NCI-H128 (cell line): ENCODE measurements around the gene IL1R2.

Experiments used
- DNase-seq: peaks from one replicate; lab custom pipeline; 2025; ENCODE audit not compliant: unreplicated experiment; lab: John Stamatoyannopoulos, UW

The IL1R2 gene

DNA sequence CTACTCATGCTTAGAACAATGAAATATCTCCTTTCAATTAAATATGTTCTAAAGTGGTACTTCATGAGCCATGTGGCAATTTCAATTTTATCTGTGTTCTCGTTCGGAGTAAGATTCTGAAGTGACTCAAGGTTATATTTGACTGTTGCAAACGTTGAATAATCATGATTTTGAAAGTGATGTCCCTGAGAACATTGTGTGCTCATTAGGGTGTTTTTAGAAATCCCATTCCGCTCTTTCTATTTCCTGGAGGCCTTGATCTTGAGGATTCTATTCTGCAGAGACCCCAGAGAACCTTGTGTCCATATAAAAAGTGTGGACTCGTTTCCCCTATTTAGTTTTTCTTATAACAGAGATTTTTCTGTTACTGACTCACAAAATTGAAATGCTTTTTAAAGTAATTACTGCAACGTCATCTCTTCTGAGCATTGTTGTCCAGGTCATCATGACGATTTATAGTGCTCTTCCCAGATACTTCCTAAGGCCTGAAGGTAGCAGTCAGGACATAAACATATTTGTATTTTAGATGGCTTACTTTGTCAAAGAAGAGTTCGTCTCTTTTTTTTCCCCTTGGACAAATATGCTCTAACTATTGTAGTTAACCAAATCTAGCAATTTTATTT is 27.2 kb downstream of the IL1R2 start:
- DNase-seq, result no peak

- peak; percentile 67 for DNase-seq
Measured at GRCh38 chr2:102020596-102021170, 28.9 kb downstream of the IL1R2 start.

DNA sequence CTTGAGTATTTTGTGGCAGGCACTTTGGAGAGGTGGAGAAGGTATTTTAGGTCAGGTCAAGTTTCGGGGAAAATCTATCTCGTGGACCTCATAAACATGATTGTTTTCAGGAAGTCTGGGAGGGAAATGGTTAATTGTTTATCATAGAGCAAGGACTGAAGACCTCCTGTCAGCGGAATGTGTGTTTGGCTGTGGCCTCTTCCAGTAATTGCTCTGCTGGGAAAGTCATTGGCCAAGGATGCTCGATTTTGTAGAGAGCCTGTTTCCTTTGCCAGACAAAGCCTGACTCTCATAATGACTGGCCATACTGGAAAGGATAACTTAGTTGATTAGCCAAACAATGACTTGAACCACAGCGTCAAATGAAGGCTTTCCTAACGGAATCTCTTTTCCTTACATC is 30.0 kb downstream of the IL1R2 start:
- no peak for DNase-seq

- DNase-seq, result no peak
Measured at GRCh38 chr2:102022884-102023539, 31.3 kb downstream of the IL1R2 start.

DNA sequence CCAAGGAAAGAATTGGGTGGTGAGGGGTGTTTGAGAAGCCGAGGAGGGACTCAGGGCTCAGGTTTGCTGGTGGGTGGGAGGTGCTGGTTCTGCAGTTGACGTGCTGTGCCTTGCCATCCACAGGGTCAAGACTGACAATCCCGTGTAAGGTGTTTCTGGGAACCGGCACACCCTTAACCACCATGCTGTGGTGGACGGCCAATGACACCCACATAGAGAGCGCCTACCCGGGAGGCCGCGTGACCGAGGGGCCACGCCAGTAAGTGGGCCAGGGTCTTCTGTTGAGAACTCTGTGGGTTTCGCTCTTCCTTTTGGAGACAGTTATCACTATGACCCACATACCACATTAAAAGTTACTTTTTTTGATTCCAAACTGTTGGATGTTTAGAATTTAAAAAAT is 32.6 kb downstream of the IL1R2 start:
- DNase-seq, result no peak

DNA sequence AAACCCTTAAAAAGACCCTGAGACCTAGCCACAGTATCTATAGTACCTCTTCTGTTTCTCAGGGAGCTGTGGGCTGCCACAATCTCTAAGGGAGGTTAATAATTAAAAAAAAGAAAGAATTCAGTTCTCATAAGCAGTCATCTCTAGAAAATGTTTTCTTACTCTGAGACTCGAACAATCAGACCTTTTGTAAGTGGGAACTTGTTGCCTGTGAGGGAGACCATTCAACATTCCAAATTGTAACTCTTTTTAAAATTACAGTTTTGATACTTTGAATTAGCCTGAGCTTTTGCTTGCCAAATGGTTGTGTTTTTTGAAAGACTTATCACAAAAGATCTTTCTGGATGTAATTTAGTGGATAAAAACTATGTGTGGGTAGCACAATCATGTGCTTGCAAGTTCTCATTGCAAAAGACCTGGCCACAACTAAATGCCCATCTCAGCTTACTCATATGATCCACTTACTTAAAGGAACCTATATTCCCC is 33.3 kb downstream of the IL1R2 start:
- no peak for DNase-seq

DNA sequence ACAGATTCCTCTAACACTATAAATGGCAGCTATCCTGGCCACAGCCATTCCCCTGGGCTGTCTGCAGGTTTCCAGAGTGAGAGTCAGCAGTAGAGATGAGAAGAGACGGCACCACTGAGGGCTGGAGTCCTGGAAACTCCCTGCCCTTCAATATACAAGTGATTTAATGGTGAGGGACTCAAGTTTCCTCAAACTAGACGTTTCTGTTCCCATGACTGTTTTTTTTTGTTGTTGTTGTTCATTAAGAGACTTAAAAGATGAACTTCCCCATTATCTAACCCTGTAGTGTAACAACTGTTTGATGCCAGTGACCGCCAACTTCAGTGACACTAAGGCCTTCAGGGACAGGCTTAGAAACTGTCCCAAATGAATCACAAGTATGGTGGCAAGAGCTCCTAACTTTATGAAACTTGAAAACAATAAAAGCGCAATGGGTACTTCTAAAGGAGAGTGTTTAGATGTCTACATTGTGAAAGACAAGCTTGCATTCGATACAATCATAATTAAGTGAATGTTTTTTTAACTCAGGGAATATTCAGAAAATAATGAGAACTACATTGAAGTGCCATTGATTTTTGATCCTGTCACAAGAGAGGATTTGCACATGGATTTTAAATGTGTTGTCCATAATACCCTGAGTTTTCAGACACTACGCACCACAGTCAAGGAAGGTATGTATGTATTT is 34.0 kb downstream of the IL1R2 start:
- no peak for DNase-seq

DNA sequence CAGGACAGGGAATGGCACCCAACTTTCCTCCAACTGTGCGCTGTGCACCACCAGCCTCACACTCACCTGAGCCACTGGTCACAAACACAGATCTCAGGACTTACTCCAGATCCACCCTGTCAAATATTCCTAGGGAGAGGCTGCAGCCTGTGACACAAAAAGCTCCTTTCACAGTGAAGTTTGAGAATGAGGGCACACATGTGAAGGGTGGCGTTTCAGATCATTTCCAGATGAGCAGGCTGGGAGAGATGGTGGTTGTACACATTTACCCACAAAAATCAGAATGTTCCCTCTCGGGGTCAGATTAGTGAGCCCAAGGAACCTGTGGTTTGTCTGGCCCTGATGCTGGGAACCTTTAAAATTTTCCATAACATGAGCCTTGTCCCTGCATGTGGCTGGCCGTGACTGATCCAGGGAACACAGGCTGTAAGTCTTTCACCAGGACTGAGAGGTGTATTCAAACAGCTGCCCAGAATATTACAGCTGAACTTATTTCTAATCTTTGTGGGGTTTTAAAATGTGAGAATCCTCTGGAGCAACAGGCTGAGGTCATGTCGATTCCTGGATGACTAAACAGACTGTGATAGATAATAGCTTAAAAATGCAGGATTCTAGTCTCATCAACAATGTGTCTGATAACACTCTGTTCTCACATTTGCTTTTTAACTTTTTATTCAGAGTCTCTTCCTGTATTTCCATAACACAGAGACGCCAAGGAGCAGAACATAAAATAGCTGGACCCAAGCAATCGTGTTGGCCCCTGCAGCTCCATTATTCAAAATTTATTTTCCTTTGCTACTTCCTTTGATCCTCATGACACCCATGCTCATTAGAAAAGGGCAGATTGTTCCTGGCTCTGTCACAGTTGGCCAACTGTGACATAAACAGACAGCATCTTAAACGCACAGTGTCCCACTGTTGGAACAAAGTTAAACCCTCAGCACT is 35.5 kb downstream of the IL1R2 start:
- DNase-seq, result no peak

DNA sequence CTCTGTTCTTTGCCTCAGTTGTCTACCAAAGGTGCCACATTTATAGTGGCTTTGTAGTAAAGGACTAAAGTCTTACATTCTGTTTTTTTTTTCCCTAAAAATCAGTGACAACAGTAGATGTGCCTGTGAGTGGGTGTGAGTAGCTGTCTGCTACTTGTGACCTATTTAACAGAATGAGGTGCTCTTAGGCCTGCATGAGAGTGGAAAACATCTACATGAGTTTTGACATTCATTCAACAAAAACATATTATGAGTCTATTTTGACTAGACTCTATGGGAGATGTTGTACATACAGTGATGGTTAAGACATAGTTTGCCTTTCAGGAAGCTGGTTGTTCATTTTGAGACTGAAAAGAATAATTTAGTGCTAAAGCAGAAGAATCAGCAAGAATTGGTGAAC is 36.7 kb downstream of the IL1R2 start:
- no peak for DNase-seq

DNA sequence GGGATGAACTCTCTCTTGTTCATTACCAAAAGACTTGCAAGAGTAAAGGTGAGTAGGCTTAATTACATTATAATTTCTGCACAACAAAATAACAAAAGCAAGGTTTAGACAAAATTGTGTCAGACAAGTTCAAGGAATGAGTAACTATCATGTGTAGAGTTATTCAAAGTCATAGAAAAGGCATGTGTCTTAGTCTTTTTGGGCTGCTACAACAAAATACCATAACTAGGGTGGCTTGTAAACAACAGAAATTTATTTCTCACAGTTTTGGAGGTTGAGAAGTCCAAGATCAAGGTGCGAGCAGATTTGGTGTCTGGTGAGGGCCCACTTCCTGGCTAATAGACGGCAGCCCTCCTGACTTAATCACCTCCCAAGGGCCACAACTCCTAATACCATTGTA is 37.6 kb downstream of the IL1R2 start:
- no peak for DNase-seq

DNA sequence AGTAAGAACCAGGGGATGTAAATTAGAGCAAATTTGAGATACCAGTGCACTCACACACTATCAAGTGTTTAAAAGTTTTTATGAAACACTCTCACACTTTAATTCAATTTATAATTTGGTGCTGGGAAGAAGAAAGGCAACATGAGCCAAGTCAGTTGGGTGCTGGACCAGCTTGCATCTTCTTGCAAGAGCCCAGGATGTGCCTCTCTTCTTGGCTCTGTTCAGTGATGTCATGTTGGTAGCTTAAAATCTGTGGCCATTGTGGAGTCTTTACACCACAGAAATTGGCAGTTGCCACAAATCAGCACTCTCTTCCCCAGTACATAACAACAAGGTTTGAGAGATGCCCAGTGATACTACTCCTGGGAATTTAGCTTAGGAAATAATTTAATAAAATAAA is 38.2 kb downstream of the IL1R2 start:
- no peak for DNase-seq

DNA sequence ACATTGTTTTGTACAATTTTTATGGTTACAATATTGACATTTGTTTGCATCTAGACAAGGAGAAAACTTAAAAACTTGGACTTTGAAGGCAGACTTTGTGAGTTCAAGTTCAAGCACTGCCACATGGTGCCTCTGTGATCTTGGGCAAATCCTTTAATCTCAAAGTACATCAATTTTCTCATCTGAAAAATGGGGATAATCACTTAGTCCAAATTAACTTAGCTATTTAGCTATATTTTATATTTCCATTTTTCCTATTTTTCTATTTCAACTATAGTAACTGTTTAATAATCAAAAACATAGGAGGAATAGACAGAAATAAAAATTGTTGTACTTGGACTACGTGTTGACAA is 38.7 kb downstream of the IL1R2 start:
- DNase-seq, result no peak

- no peak for DNase-seq
Measured at GRCh38 chr2:102030855-102031527, 39.2 kb downstream of the IL1R2 start.

GRCh38 chr2:102032368-102033030 is 40.7 kb downstream of the IL1R2 start:
- DNase-seq, result no peak

DNA sequence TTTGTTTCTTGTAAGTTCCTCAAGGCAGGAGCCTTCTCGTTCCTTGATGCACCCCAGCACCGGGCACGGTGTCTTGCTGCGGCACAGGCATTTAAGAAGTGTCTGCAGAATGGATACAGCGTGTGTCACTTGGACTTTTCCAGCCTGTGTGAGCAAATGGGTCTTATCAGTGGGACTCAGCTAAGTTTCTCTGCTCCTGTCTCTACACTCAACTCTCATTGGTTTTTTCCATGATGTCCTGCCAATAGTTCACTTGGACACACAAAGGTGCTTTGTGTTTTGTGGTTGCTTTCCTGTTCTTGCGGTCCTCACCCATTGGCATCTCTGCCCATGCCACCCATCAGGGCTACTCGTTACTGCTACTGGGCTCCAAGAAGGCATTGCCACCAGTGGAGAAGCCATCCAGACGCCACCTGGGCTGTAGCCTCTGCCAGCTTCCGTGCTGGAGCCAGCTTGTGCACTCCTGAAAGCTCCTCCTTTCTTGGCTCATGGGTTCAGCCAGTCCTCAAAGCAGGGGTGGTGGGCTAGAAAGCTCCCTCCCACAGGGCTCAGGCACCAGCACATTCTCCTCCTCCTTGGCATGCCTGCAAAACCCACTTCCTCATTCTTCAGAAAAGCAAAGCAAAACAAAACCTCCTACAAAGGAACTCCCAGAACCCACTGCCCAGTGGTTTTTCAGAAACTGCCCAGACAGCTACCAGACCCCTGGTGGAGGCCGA is 41.4 kb downstream of the IL1R2 start:
- no peak for DNase-seq

GRCh38 chr2:102033750-102034682 is 42.3 kb downstream of the IL1R2 start:
- no peak for DNase-seq

DNA sequence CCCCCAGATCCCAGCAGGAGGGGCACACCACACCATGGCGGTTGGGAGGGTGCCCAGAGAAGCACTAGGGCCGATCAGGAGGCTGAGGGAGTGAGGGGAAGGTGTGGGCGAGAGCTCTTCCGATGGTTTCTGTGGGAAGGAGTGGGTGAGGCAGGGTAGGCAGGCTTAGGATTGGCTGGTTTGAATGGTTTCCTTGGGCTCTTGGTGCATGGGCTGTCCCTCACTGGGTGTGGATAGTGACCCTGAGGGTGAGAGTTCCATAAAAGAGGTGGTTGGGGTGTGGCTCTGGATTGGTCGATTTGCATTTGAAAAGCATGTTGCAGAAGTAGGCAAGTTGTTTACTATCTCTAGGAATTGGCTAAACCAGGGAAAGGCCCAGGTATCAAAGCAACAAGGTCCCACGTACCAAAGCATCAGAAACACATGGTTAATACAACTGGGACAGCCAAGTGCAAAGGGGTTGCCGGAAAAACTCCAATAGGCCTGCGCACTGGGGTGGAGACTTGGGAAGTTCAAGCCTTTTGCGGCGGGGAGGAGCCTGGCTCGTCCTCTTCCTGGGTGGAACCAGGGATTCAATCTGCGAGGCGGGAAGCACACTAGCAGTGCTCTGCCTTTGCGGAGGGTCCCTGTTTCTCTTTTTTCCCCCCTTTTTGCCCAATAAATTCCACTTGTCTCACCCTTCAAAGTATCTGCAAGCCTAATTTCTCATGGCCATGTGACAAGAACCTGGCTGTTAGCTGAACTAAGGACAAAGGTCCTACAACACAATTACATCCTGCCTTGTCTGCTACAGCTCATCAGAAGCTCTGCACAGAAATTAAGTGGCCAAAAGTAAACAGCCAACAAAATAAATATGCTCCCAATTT is 43.2 kb downstream of the IL1R2 start:
- DNase-seq, result no peak
